Measurements from ENCODE around the gene MBL2.

Gene MBL2

DNA sequence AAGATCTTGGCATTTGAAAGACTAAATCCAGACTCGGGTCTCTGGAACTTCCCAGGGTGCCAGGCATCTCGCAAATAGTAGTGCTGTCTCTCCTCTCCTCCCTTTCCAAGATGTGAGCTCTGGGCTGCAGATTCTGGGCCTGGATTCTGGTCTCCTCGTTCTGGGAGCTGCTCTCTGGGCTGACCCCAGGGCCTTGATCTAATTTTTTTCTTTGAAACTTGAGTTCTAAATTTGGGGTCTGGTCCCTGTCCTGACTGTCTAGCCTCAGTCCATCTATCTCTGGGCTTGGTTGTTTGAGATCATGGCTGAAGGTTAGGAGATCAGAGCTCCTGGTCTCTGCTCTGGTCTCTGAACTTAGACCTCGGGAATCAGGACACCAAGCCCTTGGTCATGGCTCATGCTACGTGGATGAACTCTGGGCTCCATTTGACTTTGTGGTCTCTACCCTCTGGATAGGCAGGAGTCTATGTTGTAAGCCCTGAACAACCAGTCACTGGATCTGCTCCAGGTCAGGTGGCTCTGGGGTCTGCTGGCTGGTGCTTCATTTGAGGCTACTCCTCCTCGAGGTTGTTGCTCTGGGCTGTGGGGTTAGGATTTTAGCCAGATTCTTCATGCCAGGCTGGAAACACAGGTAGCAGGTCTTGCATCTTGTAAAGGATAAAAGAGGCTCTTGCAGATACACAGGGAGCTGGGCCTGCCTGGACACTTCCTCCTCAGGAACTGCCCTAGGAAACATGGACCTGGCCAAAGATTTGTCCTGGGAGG, 8.0 kb upstream of the MBL2 start:
- DNase-seq: no peak
- no CpG with 5 or more reads among the region's 6 CpGs for WGBS (ENCODE audit: extremely low coverage, insufficient coverage, insufficient read length)
- Histone ChIP-seq H4K12ac (ENCODE audit: low read depth, low read length) (no peak overlapping the region), H2AFZ (ENCODE audit: insufficient read depth, low read length, poor library complexity) (no peak overlapping the region), H3K4me3 (ENCODE audit: low read depth, low read length) (no peak overlapping the region), H4K91ac (ENCODE audit: low read depth, low read length) (no peak overlapping the region), H3K4me1 (ENCODE audit: control insufficient read depth in 1 of 2, insufficient read depth in 2 of 2, low read length in 2 of 2) (no peaks in the 10 kb centered on the region), H2BK120ac (ENCODE audit: insufficient read depth, low read length, poor library complexity) (no peak overlapping the region), H3K14ac (ENCODE audit: low read length) (no peak overlapping the region), H3K18ac (ENCODE audit: low read length) (no peak overlapping the region), H4K8ac (ENCODE audit: low read depth, low read length) (no peak overlapping the region), H3K27me3 (ENCODE audit: insufficient read depth, low read length) (no peaks in the 10 kb centered on the region), H2BK12ac (ENCODE audit: low read length) (no peak overlapping the region), H3K9ac (ENCODE audit: low read length) (no peak overlapping the region), H3K27ac (ENCODE audit: low read depth, low read length) (no peak overlapping the region), H3K9me3 (ENCODE audit: insufficient read depth, low read depth, low read length) (no peaks in the 10 kb centered on the region), H3K4me2 (ENCODE audit: low read length) (no peak overlapping the region), H3K79me2 (ENCODE audit: control insufficient read depth, insufficient read depth, low read length, poor library complexity) (no peaks in the 10 kb centered on the region), H2AK5ac (ENCODE audit: low read length) (no peak overlapping the region), H3K23ac (ENCODE audit: low read length) (no peak overlapping the region), H3K79me1 (ENCODE audit: low read length) (no peaks in the 10 kb centered on the region), H3K4ac (ENCODE audit: low read depth, low read length) (no peak overlapping the region), H2BK5ac (ENCODE audit: low read depth, low read length, poor library complexity) (no peak overlapping the region), H3K36me3 (ENCODE audit: control insufficient read depth in 1 of 2, insufficient read depth in 2 of 2, low read length in 2 of 2) (no peaks in the 10 kb centered on the region)

DNA sequence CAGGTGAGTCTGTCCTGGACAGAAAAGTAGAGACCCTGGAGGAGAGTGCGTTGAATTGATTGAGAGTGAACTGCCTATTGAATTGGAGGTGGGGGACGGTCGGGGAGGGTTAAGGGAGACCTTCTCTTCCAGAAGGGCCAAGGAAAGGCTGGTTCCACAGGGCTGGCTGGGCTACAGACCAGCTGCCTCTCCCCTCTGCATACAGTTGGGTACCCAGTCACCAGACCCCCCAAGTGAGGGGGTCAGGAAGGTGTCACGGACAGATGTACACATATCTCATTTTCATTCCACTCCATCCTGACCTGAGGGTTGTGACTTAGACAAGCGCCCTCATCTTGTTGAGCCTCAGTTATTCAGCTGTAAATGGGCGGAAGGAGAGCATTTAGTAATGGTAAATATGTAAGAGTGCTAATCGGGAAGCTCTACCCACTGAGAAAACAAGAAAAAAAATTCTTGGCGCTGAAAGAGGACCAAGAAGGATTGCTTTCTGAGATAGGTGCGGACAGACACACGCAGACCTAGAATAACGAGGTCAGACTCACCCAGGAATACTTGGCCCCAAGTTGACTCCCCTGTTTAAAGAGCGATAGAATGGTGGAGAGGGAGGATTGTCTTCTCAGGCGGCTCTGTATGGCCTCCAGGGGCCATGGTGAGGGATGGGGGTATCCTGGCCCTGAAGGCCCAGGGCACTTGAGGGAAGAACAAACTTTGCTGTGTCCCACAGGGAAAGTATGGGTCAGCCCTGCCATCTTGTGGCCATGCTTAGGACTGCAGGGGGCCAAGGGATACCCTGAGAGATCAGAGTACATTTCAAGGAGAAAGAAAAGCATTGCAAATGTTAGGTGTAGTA, 7.2 kb upstream of the MBL2 start:
- Histone ChIP-seq H2AK5ac (ENCODE audit: low read length) (no peak overlapping the region), H3K9ac (ENCODE audit: low read length) (no peak overlapping the region), H3K4me1 (ENCODE audit: control insufficient read depth in 1 of 2, insufficient read depth in 2 of 2, low read length in 2 of 2) (no peaks in the 10 kb centered on the region), H3K18ac (ENCODE audit: low read length) (no peak overlapping the region), H3K4me3 (ENCODE audit: low read depth, low read length) (no peak overlapping the region), H3K4ac (ENCODE audit: low read depth, low read length) (no peak overlapping the region), H2AFZ (ENCODE audit: insufficient read depth, low read length, poor library complexity) (no peak overlapping the region), H2BK120ac (ENCODE audit: insufficient read depth, low read length, poor library complexity) (no peak overlapping the region), H3K9me3 (ENCODE audit: insufficient read depth, low read depth, low read length) (no peaks in the 10 kb centered on the region), H3K23ac (ENCODE audit: low read length) (no peak overlapping the region), H4K8ac (ENCODE audit: low read depth, low read length) (no peak overlapping the region), H3K27me3 (ENCODE audit: insufficient read depth, low read length) (no peaks in the 10 kb centered on the region), H3K27ac (ENCODE audit: low read depth, low read length) (no peak overlapping the region), H3K79me2 (ENCODE audit: control insufficient read depth, insufficient read depth, low read length, poor library complexity) (no peaks in the 10 kb centered on the region), H4K91ac (ENCODE audit: low read depth, low read length) (no peak overlapping the region), H3K4me2 (ENCODE audit: low read length) (no peak overlapping the region), H3K14ac (ENCODE audit: low read length) (no peak overlapping the region), H3K79me1 (ENCODE audit: low read length) (no peaks in the 10 kb centered on the region), H2BK12ac (ENCODE audit: low read length) (no peak overlapping the region), H2BK5ac (ENCODE audit: low read depth, low read length, poor library complexity) (no peak overlapping the region), H4K12ac (ENCODE audit: low read depth, low read length) (no peak overlapping the region), H3K36me3 (ENCODE audit: control insufficient read depth in 1 of 2, insufficient read depth in 2 of 2, low read length in 2 of 2) (no peaks in the 10 kb centered on the region)
- WGBS (ENCODE audit: extremely low coverage, insufficient coverage, insufficient read length): no CpG with 5 or more reads among the region's 13 CpGs
- DNase-seq: peak; percentile 61 to 87

DNA sequence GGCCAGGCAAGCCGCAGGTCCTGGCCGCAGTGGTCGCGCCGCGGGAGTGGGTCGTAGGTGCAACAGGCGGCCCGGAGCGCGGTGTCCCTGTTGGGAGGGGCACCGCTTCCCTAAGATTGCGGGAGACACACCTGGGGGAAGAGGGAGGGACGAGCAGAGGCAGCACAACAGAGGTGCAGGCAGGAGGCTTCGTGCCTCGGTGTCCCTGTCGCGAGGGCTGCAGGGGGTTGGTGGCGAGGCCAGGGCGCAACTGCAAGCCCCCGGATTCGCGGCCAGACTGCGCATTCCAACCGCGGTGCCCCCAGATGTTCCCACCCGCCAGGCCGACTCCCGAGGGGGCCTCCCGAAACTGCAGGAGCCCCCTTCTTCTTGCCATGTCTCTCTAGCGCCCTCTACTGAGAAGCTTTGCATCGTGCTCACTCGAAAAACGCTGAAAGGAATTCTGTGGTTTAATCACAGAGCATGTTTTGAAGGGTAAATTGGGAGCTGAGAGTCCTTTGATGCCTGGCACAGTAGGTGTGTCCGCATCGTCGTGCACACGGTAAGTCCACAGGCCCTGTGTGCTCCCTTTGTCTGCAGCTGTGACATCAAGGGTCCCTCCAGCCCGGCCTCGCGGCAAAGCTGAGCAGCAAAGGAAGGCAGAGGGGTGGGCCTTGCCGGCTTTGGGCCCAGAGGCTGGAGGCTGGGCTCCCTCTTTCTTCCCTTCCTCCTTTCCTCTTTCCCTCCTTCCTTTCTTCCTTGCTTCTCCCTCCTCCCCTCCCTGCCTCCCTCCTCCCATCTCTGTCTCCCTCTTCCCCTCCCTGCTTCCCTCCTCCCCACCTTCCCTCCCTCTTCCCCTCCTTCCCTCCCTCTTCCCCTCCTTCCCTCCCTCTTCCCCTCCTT, 6.2 kb upstream of the MBL2 start:
- Histone ChIP-seq H3K79me1 (ENCODE audit: low read length) (no peaks in the 10 kb centered on the region), H3K18ac (ENCODE audit: low read length) (no peak overlapping the region), H3K4ac (ENCODE audit: low read depth, low read length) (no peak overlapping the region), H3K23ac (ENCODE audit: low read length) (no peak overlapping the region), H3K4me3 (ENCODE audit: low read depth, low read length) (no peak overlapping the region), H3K4me1 (ENCODE audit: control insufficient read depth in 1 of 2, insufficient read depth in 2 of 2, low read length in 2 of 2) (no peaks in the 10 kb centered on the region), H2BK5ac (ENCODE audit: low read depth, low read length, poor library complexity) (no peak overlapping the region), H3K27me3 (ENCODE audit: insufficient read depth, low read length) (no peaks in the 10 kb centered on the region), H3K36me3 (ENCODE audit: control insufficient read depth in 1 of 2, insufficient read depth in 2 of 2, low read length in 2 of 2) (no peaks in the 10 kb centered on the region), H3K4me2 (ENCODE audit: low read length) (no peak overlapping the region), H2BK12ac (ENCODE audit: low read length) (no peak overlapping the region), H2AK5ac (ENCODE audit: low read length) (no peak overlapping the region), H2BK120ac (ENCODE audit: insufficient read depth, low read length, poor library complexity) (no peak overlapping the region), H3K27ac (ENCODE audit: low read depth, low read length) (no peak overlapping the region), H3K9ac (ENCODE audit: low read length) (no peak overlapping the region), H4K12ac (ENCODE audit: low read depth, low read length) (no peak overlapping the region), H4K91ac (ENCODE audit: low read depth, low read length) (no peak overlapping the region), H2AFZ (ENCODE audit: insufficient read depth, low read length, poor library complexity) (no peak overlapping the region), H3K14ac (ENCODE audit: low read length) (no peak overlapping the region), H4K8ac (ENCODE audit: low read depth, low read length) (no peak overlapping the region), H3K9me3 (ENCODE audit: insufficient read depth, low read depth, low read length) (no peaks in the 10 kb centered on the region), H3K79me2 (ENCODE audit: control insufficient read depth, insufficient read depth, low read length, poor library complexity) (no peaks in the 10 kb centered on the region)
- peak in 1 of 2 donors; percentile 27 for DNase-seq
- WGBS (ENCODE audit: extremely low coverage, insufficient coverage, insufficient read length): no CpG with 5 or more reads among the region's 42 CpGs

DNA sequence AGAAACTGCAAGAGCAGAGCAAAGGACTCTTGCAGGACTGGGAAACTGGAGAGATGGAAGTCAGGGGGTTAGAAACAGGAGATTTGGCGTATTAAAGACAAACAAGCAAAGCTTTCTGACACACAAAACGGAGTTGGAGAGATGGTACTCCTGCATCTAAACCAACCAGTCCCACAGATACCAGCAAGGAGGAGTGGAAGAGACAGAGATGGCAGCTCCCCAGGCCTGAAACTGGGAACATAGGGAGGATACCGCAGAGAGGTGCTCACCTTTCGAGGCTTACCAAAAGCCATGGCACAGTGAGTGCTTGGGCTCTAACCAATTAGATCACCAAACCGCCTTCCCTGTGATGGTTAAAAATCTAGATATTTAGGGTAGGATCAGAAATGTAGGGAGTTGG, 4.8 kb upstream of the MBL2 start:
- H3K18ac ChIP-seq (ENCODE audit: low read length): no peak overlapping the region
- no peak overlapping the region for H3K14ac ChIP-seq (ENCODE audit: low read length)
- no peaks in the 10 kb centered on the region for H3K36me3 ChIP-seq (ENCODE audit: control insufficient read depth in 1 of 2, insufficient read depth in 2 of 2, low read length in 2 of 2)
- H4K91ac ChIP-seq (ENCODE audit: low read depth, low read length): no peak overlapping the region
- no peak overlapping the region for H4K8ac ChIP-seq (ENCODE audit: low read depth, low read length)
- no peak overlapping the region for H2AK5ac ChIP-seq (ENCODE audit: low read length)
- H3K4me1 ChIP-seq (ENCODE audit: control insufficient read depth in 1 of 2, insufficient read depth in 2 of 2, low read length in 2 of 2): no peaks in the 10 kb centered on the region
- no peak overlapping the region for H2BK12ac ChIP-seq (ENCODE audit: low read length)
- H3K9me3 ChIP-seq (ENCODE audit: insufficient read depth, low read depth, low read length): no peaks in the 10 kb centered on the region
- no peak overlapping the region for H2BK120ac ChIP-seq (ENCODE audit: insufficient read depth, low read length, poor library complexity)
- H2AFZ ChIP-seq (ENCODE audit: insufficient read depth, low read length, poor library complexity): no peak overlapping the region
- H3K23ac ChIP-seq (ENCODE audit: low read length): no peak overlapping the region
- H3K4ac ChIP-seq (ENCODE audit: low read depth, low read length): no peak overlapping the region
- no peak overlapping the region for H4K12ac ChIP-seq (ENCODE audit: low read depth, low read length)
- no peaks in the 10 kb centered on the region for H3K27me3 ChIP-seq (ENCODE audit: insufficient read depth, low read length)
- no peaks in the 10 kb centered on the region for H3K79me2 ChIP-seq (ENCODE audit: control insufficient read depth, insufficient read depth, low read length, poor library complexity)
- H2BK5ac ChIP-seq (ENCODE audit: low read depth, low read length, poor library complexity): no peak overlapping the region
- H3K79me1 ChIP-seq (ENCODE audit: low read length): no peaks in the 10 kb centered on the region
- no peak overlapping the region for H3K4me2 ChIP-seq (ENCODE audit: low read length)
- H3K4me3 ChIP-seq (ENCODE audit: low read depth, low read length): no peak overlapping the region
- no peak for DNase-seq
- H3K9ac ChIP-seq (ENCODE audit: low read length): no peak overlapping the region
- H3K27ac ChIP-seq (ENCODE audit: low read depth, low read length): no peak overlapping the region
- WGBS (ENCODE audit: extremely low coverage, insufficient coverage, insufficient read length): no CpG with 5 or more reads among the region's 5 CpGs

Measured in trophoblast cell (in vitro differentiated cells and primary cell).